GM21717 (cell line): Measurements from ENCODE around the gene CPN2.

ENCODE experiments used
- ATAC-seq: cut with Tn5 transposase; IDR thresholded peaks from one replicate; pipeline ENCODE4 v1.9.1; 2021; ENCODE audit warnings: mild to moderate bottlenecking, moderate library complexity; ENCODE audit not compliant: unreplicated experiment

The CPN2 gene

DNA sequence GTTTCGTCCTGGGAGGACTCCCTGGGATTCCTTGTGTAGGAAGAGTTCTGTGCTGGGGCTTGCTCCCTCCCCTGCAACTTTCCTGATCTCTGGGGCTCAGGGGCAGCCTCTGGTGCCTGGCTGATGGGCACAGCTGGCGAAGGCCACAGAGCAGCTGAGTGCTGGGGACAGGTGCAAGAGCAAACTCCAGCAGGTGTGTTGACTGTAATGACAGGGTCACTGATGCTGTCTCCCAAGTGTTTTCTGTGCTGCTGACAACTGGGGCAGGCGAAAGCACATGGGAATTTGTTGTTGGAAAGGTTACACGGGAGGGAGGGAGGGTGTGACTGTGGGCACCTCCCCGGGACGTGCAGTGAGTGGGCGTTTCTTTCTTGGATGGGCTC lies 21.6 kb downstream of the CPN2 start:
- ATAC-seq: no peak

DNA sequence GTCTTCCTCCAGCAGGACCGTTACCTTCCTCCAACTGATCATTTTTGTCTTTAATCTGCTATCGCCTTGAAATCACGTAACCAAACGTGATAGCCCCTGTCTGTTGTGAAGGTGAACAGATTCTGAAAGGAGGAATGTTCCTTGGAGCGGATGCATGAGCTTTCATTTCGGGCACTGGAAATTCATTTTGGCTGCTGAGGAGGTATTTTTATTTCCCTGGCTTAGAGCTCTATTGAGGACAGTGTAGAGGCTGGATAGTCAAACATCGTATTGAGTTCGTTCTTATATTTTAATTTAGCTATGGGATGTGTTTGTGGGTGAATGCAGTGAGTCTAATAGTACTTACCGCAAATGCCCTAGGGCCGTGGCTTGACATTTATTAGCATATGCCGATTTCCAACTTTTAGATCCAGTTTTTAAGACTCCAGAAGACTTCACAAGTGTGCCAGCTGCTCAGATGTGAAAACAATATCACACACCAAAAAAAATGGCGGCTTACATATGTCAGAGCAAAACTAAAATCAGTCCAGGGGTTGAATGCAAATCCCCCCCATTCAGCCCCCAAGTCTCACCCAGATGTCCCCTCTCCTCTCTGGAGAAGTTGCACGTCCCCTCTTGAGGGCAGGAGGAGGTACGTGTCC lies 22.1 kb downstream of the CPN2 start:
- ATAC-seq: no peak

DNA sequence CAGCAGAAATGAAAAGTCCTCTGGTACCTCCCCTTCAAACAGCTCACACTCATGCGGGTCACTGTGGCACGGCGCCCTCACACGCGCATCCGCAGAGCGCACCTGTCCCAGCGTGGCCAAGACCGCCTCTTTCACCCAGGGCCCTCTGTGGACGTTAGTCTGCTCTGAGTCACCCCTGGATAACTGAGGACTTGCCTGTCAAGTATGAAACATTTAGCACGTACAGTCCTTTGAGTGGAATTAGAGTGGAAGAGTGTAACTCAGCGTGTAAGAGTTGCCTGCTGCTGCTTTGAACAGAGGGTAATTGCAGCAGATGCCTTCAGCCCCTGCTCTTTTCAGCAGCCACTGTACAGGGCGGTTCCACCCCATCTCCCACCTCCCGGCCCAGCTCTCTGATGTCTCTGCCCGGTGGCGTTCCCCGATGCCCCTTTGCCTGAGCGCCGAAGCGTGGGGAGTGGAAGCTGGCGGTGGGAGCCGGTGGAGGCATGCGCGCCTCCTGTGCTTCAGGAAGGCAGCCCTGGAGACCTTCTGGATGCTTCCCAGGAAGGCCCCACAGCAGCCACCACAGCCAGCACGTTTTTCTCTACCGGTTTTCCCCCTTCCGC lies 23.0 kb downstream of the CPN2 start:
- no peak for ATAC-seq

DNA sequence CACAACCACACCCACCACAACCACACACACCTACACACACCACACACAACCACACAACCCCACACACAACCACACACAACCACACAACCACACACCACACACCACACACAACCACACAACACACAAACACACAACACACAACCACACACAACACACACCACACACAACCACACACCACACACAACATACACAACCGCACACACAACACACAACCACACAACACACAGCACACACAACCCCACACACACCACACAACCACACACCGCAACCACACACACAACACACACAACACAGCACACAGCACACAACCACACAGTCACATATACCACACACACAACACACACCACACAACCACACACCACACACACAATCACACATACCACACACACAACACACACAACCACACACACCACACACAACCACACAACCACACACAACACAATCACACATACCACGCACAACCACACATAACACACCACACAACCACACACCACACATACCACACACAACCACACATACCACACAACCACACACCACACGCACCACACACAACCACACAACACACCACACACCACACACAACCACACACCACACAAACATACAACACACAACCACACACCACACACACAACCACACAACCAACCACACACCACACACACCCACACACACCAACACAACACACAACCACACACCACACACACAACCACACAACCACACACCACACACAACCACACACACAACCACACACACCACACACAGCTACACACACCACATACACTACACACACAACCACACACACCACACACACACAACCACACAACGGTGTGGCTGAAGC lies 23.7 kb downstream of the CPN2 start:
- no peak for ATAC-seq

- no peak for ATAC-seq
Measured at GRCh38 chr3:194326968-194327217, 24.2 kb downstream of the CPN2 start.

- ATAC-seq: no peak
Measured at GRCh38 chr3:194326192-194326967, 24.7 kb downstream of the CPN2 start.

GRCh38 chr3:194325424-194326153 lies 25.5 kb downstream of the CPN2 start:
- no peak for ATAC-seq

DNA sequence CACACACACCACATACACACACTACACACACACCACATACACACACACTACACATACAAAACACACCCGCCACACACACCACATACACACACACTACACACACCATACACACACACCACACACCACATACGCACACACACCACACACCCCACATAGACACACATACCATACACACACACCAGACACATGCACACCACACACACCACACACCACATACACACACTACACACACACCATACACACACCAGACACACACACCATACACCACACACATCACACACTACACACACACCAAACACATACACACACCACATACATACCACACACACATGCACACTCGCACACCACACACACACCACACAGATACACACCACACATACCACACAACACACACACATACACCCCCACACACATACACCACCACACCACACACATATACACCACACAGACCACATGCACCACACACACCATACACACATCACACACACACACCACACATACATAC lies 26.3 kb downstream of the CPN2 start:
- no peak for ATAC-seq

DNA sequence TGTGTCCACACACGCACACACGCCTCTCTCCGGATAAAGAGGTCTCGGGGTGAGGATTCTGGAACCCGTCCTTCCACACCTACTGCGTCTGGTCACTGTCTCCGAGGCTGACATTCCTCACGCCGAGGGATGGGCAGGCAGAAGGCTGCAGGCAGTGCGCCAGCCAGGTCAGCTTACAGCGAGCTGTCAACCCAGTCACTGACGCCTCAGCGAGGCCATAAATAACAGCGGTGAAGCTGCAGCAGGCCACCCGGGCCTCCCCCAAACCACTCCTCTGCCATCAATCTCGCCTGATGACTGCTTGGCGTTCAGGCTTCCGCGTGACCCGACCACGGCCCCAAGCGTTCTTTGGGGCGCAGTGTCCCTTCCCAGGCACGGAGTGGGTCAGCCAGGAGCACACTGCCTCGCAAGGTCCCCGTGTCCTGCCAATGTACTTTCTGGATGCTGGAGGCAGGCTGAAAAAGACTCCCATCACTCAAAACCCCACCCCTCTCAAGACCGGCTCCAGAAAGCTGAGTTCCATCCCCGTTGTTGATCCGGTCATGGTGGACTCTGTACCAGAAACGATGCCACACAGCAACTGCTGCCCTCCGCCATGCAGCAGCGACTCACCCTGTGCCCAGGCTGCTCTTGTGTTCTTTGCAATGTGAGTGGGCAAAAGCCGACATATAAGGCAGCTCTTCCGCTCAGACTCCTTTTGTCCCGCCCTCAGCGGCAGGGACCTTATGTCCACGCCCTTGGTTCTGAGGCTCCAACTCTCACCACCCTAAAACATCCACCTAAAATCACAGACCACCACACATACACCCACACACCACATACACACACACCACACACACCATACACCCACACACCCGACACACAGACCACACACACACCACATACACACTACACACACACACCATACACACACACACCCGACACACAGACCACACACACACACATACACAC lies 27.1 kb downstream of the CPN2 start:
- ATAC-seq: no peak

DNA sequence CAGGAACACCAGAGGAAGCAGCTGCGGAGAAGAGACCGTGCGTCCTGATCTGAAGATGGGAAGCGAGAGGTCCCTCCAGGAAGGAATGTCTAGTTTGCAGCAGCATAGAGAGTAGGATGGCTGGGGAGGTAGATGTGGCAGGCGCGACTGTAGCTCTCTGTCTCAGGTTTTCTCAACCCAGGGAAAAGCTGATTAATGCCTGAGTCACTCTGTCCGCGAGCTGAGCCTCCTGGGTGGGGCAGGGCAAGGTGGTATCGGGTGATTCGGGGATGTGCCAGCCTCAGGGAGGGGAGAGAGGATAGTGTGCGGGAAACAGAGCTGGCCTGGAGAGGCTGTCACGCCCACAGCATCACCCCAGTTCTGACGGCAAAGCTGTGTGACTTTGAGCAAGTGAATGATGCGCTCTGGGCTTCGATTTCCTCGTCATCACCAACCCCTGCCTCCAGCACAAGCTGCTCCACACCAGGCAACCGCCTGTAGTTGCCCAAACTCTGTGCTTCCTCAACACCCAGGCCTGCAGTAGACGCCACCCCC lies 28.4 kb downstream of the CPN2 start:
- no peak for ATAC-seq

DNA sequence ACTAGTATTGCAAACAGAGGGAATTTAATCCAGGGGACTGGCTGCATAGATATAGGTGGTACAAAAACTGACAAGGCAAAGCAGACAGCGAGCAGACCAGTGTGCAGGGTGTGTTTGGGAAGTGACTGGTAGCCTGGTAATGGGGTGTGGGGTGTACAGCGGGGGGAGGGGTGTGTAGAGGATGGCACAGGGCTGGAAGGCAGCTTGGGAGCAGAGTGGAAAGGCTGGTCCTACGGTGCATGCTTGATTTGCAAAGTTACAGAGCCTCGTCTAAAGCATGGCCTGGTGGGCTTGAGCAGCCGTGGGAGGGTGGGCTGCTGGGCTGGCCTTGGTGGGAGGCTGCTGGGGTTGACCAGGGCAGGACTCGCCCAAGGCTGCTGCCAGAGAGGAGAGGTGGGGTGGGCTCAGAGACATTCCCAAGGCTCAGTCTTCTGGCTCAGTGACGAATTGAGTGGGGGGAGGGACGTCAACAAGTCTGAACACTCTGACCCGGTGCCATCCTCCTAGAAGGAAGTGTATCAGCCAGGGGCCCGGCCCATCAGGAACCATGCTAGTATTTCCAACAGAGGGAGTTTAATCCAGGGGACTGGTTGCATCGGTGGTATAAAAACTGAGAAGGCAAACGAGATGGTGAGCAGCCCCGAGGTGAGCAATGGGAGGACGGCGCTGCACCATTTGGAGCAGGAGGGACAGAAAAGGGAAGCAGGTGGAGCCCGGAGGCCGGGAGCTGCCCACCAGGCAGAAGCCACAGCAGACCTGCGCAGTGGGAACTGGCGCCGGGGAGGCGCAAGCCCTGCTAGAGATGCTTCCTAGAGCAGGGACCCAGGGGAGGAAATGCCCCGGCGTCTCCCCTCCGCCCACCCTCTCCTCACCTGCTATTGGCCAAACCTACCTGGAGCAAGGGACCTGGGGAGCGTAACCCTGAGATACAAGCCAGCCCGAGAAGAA lies 29.2 kb downstream of the CPN2 start:
- ATAC-seq: no peak

GRCh38 chr3:194320744-194321243 lies 30.3 kb downstream of the CPN2 start:
- ATAC-seq: no peak

DNA sequence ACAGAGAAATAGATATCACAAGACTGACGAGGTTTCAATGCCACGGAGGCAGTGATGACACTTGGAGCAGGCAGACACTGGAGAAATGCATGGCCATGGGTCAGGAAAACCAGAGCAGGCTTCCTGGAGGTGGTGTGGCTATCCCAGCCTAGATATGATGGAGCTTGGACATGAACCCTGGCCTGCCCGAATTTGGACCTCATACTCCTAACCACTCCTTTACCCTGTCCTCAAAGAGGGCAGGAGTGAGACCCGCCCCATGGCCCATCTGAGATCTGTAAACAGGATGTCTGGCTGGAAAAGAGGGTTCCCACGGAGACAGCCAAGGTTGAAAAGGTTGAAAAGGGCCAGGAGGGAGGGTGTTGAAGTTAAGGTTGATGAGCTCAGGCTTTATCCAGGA lies 31.0 kb downstream of the CPN2 start:
- no peak for ATAC-seq

DNA sequence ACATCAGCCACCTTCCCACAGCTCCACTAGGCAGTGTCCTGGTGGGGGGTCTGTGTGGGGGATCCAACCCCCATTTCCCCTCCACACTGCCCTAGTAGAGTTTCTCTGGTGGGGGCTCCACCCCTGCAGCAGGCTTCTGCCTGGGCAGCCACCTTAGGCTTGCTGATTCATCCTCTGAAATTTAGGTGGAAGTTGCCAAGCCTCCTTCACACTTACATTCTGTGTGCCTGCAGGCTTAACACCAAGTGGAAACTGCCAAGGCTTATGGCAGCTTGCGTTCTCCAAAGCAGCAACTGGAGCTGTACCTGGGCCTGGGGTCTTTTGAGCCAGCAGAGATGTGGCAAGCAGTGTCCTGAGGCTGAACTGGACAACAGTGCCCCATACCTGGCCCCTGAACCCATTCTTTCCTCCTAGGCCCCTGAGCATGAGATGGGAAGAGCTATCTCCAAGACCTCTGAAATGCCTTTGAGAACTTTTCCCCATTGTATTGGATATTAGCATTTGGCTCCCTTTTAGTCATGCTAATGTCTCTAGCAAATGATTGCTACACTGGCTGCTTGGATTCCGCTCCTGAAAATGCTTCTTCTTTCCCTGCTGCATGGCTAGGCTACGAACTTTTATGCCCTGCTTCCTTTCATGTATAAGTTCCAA lies 32.5 kb downstream of the CPN2 start:
- no peak for ATAC-seq

DNA sequence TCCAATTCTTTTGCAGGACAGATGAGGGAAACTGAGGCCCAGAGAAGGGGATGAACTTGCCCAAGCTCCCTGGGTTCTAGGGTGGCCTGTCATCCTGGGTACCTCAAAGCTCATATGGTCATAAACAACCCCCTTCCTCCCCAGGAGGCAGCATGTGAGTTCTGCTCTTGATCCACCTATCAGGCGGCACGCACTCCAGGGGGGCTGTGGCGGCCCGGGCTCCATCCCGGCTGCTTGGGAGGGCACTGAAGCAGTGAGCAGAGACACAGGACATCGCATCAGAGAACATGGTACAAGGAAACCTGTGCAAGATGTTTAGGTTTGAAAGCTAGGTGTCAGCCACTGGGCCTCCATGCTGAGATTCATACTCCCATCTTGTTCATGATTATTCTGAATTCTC lies 34.2 kb downstream of the CPN2 start:
- no peak for ATAC-seq

DNA sequence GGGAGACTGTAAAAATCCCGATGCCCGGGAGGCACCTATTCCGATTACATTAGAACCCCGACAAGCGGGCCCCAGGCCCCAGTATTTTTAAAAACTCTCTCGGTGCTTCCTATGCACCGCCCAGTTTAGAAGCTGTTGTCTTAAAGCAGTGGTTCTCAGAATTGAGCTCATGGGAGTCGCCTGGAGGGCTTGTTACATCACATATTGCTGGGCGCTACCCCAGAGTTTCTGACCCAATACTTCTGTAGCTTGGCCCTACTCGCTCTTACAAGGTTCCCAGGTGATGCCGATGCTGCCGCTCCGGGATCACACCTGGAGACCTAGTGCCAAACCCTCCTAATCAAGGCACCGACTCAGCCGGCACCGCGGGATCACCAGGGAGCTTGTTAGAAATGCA lies 35.2 kb downstream of the CPN2 start:
- peak; percentile 28 for ATAC-seq

- peak; percentile 76 for ATAC-seq
Measured at GRCh38 chr3:194315088-194315964, 35.8 kb downstream of the CPN2 start.
